Measurements from ENCODE around the gene MEP1A. TPM values are rescaled to one million over a fixed set of nuclear protein-coding genes. Genes with fewer than 3 reads are reported as not detected.

MEP1A gene
- total RNA-seq, 4 donors from 2014 or later = 16.5 to 2,426 (median 830) TPM

- H3K4me3 ChIP-seq = no peak overlapping the region
- no peak for TF ChIP-seq POLR2A (IDR thresholded peaks at IDR 0.05)
- TF ChIP-seq, protein P1, sequence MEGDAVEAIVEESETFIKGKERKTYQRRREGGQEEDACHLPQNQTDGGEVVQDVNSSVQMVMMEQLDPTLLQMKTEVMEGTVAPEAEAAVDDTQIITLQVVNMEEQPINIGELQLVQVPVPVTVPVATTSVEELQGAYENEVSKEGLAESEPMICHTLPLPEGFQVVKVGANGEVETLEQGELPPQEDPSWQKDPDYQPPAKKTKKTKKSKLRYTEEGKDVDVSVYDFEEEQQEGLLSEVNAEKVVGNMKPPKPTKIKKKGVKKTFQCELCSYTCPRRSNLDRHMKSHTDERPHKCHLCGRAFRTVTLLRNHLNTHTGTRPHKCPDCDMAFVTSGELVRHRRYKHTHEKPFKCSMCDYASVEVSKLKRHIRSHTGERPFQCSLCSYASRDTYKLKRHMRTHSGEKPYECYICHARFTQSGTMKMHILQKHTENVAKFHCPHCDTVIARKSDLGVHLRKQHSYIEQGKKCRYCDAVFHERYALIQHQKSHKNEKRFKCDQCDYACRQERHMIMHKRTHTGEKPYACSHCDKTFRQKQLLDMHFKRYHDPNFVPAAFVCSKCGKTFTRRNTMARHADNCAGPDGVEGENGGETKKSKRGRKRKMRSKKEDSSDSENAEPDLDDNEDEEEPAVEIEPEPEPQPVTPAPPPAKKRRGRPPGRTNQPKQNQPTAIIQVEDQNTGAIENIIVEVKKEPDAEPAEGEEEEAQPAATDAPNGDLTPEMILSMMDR (IDR thresholded peaks at IDR 0.05) = no peak
- no peaks in the 10 kb centered on the region for H3K36me3 ChIP-seq
- no peaks in the 10 kb centered on the region for H3K27me3 ChIP-seq
- H3K9me3 ChIP-seq = no peaks in the 10 kb centered on the region
- H3K4me1 ChIP-seq = no peaks in the 10 kb centered on the region
- H3K27ac ChIP-seq = no peak overlapping the region
- DNase-seq = no peak
Measured at GRCh38 chr6:46748940-46749503, 44.2 kb upstream of the MEP1A start.

GRCh38 chr6:46749731-46750130 lies 43.5 kb upstream of the MEP1A start:
- Histone ChIP-seq H3K27ac (no peak overlapping the region), H3K4me1 (no peaks in the 10 kb centered on the region), H3K27me3 (no peaks in the 10 kb centered on the region), H3K4me3 (no peak overlapping the region), H3K9me3 (no peaks in the 10 kb centered on the region), H3K36me3 (no peaks in the 10 kb centered on the region)
- TF ChIP-seq, protein P1 (IDR thresholded peaks at IDR 0.05) = no peak
- no peak for DNase-seq

DNA sequence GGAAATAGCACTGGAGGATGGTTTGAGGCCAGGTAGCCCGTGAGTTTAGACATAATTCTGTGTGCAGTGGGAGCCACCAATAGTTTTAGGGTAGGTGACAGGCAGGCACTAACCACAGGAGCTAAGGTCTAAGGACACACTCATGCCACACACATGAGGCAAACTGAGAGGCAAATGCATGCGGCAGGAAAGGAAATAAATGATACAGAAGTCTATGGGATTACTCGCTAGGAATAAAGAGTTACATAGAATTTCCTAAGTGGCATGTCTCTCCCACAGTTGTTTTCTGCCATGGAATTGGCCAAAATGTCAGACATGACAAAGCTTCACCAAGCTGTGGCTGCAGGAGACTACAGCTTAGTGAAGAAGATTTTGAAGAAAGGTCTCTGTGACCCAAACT lies 41.5 kb upstream of the MEP1A start:
- Histone ChIP-seq H3K4me1 (no peaks in the 10 kb centered on the region), H3K36me3 (no peaks in the 10 kb centered on the region), H3K27ac (no peak overlapping the region), H3K27me3 (no peaks in the 10 kb centered on the region), H3K4me3 (no peak overlapping the region), H3K9me3 (no peaks in the 10 kb centered on the region)
- no peak for DNase-seq
- no peak for TF ChIP-seq POLR2A (IDR thresholded peaks at IDR 0.05)
- TF ChIP-seq, protein P1 (IDR thresholded peaks at IDR 0.05) = no peak

- no peak overlapping the region for H3K27ac ChIP-seq
- no peaks in the 10 kb centered on the region for H3K36me3 ChIP-seq
- TF ChIP-seq POLR2A (IDR thresholded peaks at IDR 0.05) = no peak
- TF ChIP-seq, protein P1 (IDR thresholded peaks at IDR 0.05) = no peak
- H3K4me1 ChIP-seq = no peaks in the 10 kb centered on the region
- no peaks in the 10 kb centered on the region for H3K27me3 ChIP-seq
- H3K4me3 ChIP-seq = no peak overlapping the region
- H3K9me3 ChIP-seq = no peaks in the 10 kb centered on the region
- DNase-seq = no peak
Measured at GRCh38 chr6:46755865-46756264, 37.3 kb upstream of the MEP1A start.

DNA sequence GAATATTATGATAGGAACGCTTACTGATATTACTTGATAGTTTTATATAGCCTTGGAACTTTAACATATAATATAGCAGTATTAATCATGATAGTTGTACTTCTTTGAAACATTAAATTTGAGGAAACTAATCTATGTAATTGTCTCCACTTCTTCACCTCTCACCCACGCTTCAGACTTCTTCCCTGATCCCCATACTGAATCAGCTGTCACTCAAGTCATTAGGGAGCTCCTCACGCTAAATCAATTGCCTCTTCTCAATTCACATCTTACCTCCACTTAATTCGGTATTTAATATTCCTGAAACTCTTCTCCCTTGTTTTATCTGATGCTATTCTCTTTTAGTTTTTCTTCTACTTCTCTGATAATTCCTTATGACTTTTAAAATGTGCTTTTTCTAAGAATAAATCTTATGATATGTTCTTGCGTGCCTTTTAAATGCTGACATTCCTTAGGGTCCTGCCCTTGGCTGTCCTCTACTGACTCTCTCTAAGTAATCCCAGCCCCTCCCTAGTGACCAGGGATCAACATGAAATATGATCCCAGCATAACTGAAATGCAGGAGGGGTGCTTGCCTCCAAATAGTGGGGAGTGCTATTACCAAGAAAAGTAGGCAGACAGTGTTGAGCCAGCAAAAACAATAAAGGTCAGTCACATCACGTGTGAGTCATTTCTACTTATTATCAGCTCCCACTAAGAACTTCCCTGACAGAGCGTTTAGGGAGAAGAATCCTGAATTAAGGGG lies 36.5 kb upstream of the MEP1A start:
- Histone ChIP-seq H3K36me3 (no peaks in the 10 kb centered on the region), H3K27me3 (no peaks in the 10 kb centered on the region), H3K4me3 (no peak overlapping the region), H3K9me3 (no peaks in the 10 kb centered on the region), H3K27ac (no peak overlapping the region), H3K4me1 (no peaks in the 10 kb centered on the region)
- TF ChIP-seq POLR2A (IDR thresholded peaks at IDR 0.05) = no peak
- TF ChIP-seq, protein P1 (IDR thresholded peaks at IDR 0.05) = no peak
- no peak for DNase-seq
